ENCODE results near the gene CYLD.

CYLD gene

DNA sequence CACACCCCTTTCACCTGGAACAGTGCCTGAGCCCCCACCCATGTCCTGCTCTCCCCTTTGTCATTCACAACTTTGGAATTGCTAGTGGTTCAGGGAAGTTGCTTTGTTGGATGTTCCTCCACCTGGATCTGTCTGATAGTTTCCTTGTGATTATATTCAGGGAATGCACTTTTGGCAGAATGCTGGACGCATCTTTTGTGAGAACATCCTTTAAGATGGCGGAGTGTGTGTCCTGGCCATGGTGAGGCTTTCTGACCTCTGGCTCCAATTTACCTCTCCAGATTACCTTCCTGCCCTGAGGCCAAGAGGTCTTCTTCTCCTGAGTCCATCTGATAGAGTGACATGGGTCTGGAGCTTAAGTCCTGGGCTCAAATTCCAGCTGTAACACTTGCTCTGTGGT is 104.6 kb downstream of the CYLD start:
- H3K36me3 ChIP-seq = no peaks in the 10 kb centered on the region
- no peak overlapping the region for H3K27ac ChIP-seq
- TF ChIP-seq Cebpa-rat (IDR thresholded peaks at IDR 0.05) = no peak
- H3K4me3 ChIP-seq = no peak overlapping the region
- H3K9ac ChIP-seq = no peak overlapping the region
- no peaks in the 10 kb centered on the region for H3K4me1 ChIP-seq
- no peaks in the 10 kb centered on the region for H3K9me3 ChIP-seq
- no peaks in the 10 kb centered on the region for H3K27me3 ChIP-seq
- no peaks in the 10 kb centered on the region for H4K20me1 ChIP-seq
- no peak overlapping the region for H3K4me2 ChIP-seq

DNA sequence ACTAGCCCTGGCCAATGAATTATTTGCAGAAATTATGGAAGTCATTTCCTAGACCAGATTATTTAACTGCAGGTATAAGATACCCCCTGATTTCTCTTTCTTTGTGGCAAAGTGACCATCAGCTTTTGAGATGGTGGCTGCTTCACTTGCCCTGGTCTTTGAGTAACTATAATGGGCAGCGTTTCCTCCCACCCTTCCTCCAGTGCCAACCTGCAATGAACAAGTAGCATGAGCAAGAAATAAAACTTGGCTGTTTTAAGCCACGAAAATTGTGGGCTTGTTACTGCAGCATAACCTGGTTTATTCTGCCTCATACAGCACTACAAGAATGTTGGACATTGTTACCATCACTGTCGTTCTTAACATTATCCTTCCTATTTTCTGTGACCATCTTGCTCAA is 105.3 kb downstream of the CYLD start:
- Histone ChIP-seq H3K36me3 (no peaks in the 10 kb centered on the region), H3K4me1 (no peaks in the 10 kb centered on the region)
- no peak for TF ChIP-seq Cebpa-rat (IDR thresholded peaks at IDR 0.05)

DNA sequence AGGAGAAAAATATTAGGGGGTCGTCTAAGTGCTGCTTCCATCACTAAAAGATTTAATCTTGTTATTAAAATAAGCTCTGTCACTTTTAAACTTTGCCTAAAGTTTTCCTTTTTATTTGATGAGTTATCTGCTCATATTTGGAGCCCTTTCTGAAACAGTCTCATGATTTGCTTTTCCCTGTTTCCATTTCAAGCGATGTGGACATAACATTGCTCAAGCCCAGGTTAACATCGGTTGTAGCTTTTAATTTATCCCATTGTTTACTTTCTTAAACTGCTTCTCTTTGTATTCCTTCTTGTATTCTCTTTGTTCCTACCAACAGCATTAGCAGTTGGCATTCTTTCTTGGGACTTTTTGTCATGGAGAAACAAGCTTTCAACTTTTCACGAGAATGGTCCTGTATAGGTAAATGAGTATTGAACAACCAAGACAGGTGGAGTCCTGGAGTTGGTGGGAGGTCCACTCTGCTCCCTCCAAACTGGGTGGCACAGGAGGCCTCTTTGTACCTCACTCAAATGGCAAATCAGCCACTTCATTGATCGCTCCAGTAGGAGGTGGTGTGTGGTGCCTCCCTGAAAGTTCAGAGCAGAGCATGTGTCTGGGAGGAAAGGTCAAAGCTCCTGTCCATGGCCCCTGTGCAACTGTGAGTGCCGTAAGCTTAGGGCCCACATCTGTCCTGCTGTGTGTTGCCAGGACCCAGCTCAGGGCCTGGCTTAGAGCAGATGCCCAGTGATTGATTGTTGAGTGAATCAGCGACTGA is 107.0 kb downstream of the CYLD start:
- H3K9ac ChIP-seq = no peak overlapping the region
- no peaks in the 10 kb centered on the region for H3K4me1 ChIP-seq
- H3K27me3 ChIP-seq = no peaks in the 10 kb centered on the region
- no peak for TF ChIP-seq Cebpa-rat (IDR thresholded peaks at IDR 0.05)
- no peak overlapping the region for H3K4me3 ChIP-seq
- H3K4me2 ChIP-seq = no peak overlapping the region
- no peak overlapping the region for H3K27ac ChIP-seq
- H3K36me3 ChIP-seq = no peaks in the 10 kb centered on the region
- H3K9me3 ChIP-seq = no peaks in the 10 kb centered on the region
- H4K20me1 ChIP-seq = no peaks in the 10 kb centered on the region

More for the DNA sequence above, 105.3 kb downstream of the CYLD start:
- H3K27me3 ChIP-seq = no peaks in the 10 kb centered on the region
- no peak overlapping the region for H3K4me3 ChIP-seq
- no peak overlapping the region for H3K4me2 ChIP-seq
- H4K20me1 ChIP-seq = no peaks in the 10 kb centered on the region
- no peak overlapping the region for H3K9ac ChIP-seq
- H3K9me3 ChIP-seq = no peaks in the 10 kb centered on the region
- H3K27ac ChIP-seq = no peak overlapping the region
